ENCODE results near the gene SLC17A7.
"Not testable (repeated sequence)": the region's sequence is repeated elsewhere in the genome, so short reads cannot be mapped to it uniquely, and the experiment has no call there.

The SLC17A7 gene

GRCh38 chr19:49441210-49441959, at the start of gene SLC17A7:
Gene SLC17A7, minus strand, starts transcription at chr19:49441527. Its CDS starts 148 bp downstream, at chr19:49441379.
- DNase-seq = no peak

GRCh38 chr19:49490287-49491029, 49.1 kb upstream of the SLC17A7 start:
- no peak for DNase-seq

GRCh38 chr19:49489601-49490167, 48.4 kb upstream of the SLC17A7 start:
- DNase-seq = no peak

- DNase-seq = no peak
Measured at GRCh38 chr19:49488863-49489537, 47.7 kb upstream of the SLC17A7 start.

- no peak for DNase-seq
Measured at GRCh38 chr19:49488046-49488862, 46.9 kb upstream of the SLC17A7 start.

- DNase-seq = peak; percentile 99
Measured at GRCh38 chr19:49487277-49488045, 46.1 kb upstream of the SLC17A7 start, which contains the start of gene RPL13A. Gene RPL13A, plus strand, starts transcription at chr19:49487608. Its CDS starts 22 bp downstream, at chr19:49487630.

- DNase-seq = no peak
Measured at GRCh38 chr19:49486710-49487276, 45.5 kb upstream of the SLC17A7 start.

- no peak for DNase-seq
Measured at GRCh38 chr19:49486232-49486631, 44.9 kb upstream of the SLC17A7 start.

GRCh38 chr19:49481020-49481683, 39.8 kb upstream of the SLC17A7 start:
- DNase-seq = no peak

- no peak for DNase-seq
Measured at GRCh38 chr19:49479975-49480628, 38.8 kb upstream of the SLC17A7 start.

GRCh38 chr19:49475995-49476880, 34.9 kb upstream of the SLC17A7 start:
- DNase-seq = no peak

GRCh38 chr19:49475191-49475917, 34.0 kb upstream of the SLC17A7 start:
- DNase-seq = no peak

- no peak for DNase-seq
Measured at GRCh38 chr19:49474542-49474924, 33.2 kb upstream of the SLC17A7 start.

- DNase-seq = peak; percentile 57
Measured at GRCh38 chr19:49473868-49474541, 32.7 kb upstream of the SLC17A7 start, which contains the start of gene FLT3LG. Gene FLT3LG, plus strand, starts transcription at chr19:49474215. Its CDS starts 425 bp downstream, at chr19:49474640.

- DNase-seq = not testable (repeated sequence)
Measured at GRCh38 chr19:49473501-49473867, 32.2 kb upstream of the SLC17A7 start.

- DNase-seq = no peak
Measured at GRCh38 chr19:49472936-49473335, 31.6 kb upstream of the SLC17A7 start.

- DNase-seq = no peak
Measured at GRCh38 chr19:49470615-49470978, 29.3 kb upstream of the SLC17A7 start.
